Measurements from ENCODE around the gene VPS37D.

GRCh38 chr7:73706126-73707044 is 38.8 kb downstream of the VPS37D start:
- TF ChIP-seq GABPA (IDR thresholded peaks at IDR 0.05; ENCODE audit: low read depth) (no peak), HDAC2 (IDR thresholded peaks at IDR 0.05) (no peak), FOXM1 (IDR thresholded peaks at IDR 0.05; ENCODE audit: low read depth, low read length) (no peak), CTCF (IDR thresholded peaks at IDR 0.05 in 2 of 3, conservative IDR thresholded peaks at IDR 0.05 in 1 of 3; ENCODE audit: control insufficient read depth in 2 of 3, extremely low read depth in 1 of 3, insufficient read depth in 1 of 3, low read depth in 3 of 3, low read length in 3 of 3) (no peak)
- TF ChIP-seq, protein P1, sequence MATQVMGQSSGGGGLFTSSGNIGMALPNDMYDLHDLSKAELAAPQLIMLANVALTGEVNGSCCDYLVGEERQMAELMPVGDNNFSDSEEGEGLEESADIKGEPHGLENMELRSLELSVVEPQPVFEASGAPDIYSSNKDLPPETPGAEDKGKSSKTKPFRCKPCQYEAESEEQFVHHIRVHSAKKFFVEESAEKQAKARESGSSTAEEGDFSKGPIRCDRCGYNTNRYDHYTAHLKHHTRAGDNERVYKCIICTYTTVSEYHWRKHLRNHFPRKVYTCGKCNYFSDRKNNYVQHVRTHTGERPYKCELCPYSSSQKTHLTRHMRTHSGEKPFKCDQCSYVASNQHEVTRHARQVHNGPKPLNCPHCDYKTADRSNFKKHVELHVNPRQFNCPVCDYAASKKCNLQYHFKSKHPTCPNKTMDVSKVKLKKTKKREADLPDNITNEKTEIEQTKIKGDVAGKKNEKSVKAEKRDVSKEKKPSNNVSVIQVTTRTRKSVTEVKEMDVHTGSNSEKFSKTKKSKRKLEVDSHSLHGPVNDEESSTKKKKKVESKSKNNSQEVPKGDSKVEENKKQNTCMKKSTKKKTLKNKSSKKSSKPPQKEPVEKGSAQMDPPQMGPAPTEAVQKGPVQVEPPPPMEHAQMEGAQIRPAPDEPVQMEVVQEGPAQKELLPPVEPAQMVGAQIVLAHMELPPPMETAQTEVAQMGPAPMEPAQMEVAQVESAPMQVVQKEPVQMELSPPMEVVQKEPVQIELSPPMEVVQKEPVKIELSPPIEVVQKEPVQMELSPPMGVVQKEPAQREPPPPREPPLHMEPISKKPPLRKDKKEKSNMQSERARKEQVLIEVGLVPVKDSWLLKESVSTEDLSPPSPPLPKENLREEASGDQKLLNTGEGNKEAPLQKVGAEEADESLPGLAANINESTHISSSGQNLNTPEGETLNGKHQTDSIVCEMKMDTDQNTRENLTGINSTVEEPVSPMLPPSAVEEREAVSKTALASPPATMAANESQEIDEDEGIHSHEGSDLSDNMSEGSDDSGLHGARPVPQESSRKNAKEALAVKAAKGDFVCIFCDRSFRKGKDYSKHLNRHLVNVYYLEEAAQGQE (IDR thresholded peaks at IDR 0.05; ENCODE audit: low read depth, low read length), result no peak

Data from GM12878 (cell line).